Activated CD8-positive, alpha-beta memory T cell treated with anti-CD3 and anti-CD28 coated beads for 36 hours (primary cell): ENCODE data around the gene FGFR3. TPM values are rescaled to one million over a fixed set of nuclear protein-coding genes. Genes with fewer than 3 reads are reported as not detected.

Source experiments
- CTCF ChIA-PET: fragments of 350-600 bp; sonication (Branson Sonifier 250); formaldehyde crosslinking; loops from one replicate; lab custom pipeline; 2021; ENCODE audit warnings: antibody characterized with exemption; lab: Charles Lee
- POLR2A ChIA-PET: fragments of 350-600 bp; sonication (Branson Sonifier 250); formaldehyde crosslinking; loops from one replicate; lab custom pipeline; 2021; ENCODE audit warnings: antibody characterized with exemption; lab: Charles Lee
- total RNA-seq, 2 experiments: library from RNA; stranded (reverse); gene quantifications; one replicate each; pipeline ENCODE4 v1.2.3, GENCODE V29; 2021

FGFR3 gene
- total RNA-seq, 2 experiments from 2014 or later, result 0.08 TPM; not detected in 1

DNA sequence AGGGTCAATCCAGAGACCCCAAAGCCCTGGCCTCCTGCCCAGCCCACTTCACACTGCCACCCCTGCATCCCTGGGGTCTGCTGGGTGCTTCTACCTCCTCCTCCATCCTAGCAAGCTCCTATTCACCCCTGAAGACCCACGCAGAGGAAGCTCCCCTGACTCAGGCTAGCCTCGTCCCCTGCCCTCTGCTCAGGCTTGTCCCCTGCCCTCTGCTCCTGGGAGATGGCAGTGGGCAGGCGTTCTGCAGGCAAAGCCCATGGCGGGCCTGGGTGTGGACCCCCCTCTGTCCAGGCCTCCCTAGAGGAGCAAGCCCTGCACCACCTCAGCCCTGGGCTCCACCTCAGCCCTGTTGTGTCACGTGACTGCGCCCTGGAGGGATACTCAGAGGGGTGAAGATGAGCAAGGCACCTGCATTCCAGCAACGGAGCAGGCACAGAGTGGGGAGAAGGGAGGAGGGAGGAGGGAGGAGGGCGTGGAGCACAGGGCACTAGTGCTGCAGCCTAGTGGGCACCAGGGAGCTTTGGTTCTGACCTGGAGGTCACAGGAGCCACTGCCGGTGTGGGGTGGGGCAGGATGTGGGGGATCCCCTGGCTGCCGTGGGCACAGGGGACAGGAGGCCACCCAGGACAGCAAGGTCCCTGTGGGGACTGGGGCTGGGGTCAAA lies 27.6 kb upstream of the FGFR3 start:
- ChIA-PET CTCF (interaction anchor here (2.0 kb wide), 1 partner anchor 44 kb away, joined by 5 read pairs; no protein-coding TSS in a partner anchor), POLR2A (no interaction called here)

DNA sequence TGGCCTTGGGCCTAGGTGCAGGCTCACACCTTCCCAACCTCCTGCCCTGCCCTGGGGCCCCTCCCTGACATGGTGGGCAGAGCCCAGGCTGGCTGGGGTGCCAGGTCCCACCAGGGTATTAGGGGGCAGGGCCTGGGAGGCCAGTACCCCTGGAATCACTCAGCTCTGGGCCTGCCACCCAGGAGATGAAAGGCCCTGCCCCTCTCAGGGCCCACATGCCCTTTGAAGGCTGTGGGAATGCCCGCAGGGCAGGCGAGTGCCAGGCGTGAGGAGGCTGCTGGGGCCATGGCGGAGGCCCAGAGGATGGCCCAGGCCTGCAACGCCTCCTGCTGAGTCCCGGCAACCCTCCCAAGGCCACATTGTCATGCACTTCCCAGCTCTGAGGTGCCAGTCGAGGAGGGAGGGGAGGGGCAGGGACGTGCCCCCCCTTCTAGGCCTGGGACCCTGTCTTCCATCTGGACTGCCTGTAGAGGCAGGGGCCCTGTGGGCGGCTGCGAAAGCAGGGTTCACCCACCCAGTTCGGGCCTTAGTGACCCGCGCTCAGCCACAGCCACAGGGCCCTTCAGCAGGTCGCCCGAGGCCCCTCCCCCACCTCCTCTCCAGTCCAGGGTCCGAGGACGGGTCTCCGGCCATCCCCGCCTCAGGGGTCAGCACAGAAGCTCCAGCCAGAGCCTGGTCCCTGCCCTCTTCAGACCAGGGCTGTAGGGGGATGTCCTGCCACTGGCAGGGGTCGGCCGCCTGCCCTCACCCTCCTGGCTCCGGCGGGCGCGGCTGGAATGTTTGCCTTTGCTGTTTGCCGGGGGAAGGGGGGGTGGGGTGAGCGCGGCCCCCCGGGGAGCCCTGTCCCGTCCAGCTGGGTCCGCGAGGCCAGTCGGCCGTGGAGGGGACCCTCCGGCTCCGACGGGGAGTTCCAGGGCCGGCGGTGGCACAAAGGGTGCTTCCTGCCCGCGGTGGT lies 26.7 kb upstream of the FGFR3 start:
- CTCF ChIA-PET, result interaction anchor here (2.0 kb wide), 1 partner anchor 43 kb away, joined by 5 read pairs; no protein-coding TSS in a partner anchor
- POLR2A ChIA-PET, result no interaction called here

GRCh38 chr4:1767061-1767769 lies 25.9 kb upstream of the FGFR3 start:
- CTCF ChIA-PET, result interaction anchor here (1.2 to 2.0 kb wide), 2 partner anchors 42 kb away, joined by 4 to 5 read pairs; no protein-coding TSS in a partner anchor
- POLR2A ChIA-PET, result interaction anchor here (0.6 kb wide), 1 partner anchor 48 kb away, joined by 3 read pairs; no protein-coding TSS in a partner anchor

GRCh38 chr4:1767770-1768366 lies 25.2 kb upstream of the FGFR3 start:
- ChIA-PET POLR2A (interaction anchor here (0.6 to 0.7 kb wide), 3 partner anchors 21 to 142 kb away, joined by 3 read pairs; no protein-coding TSS in a partner anchor), CTCF (interaction anchor here (1.2 kb wide), 1 partner anchor 41 kb away, joined by 4 read pairs; no protein-coding TSS in a partner anchor)

- POLR2A ChIA-PET, result interaction anchor here (0.6 to 0.7 kb wide), 2 partner anchors 22 to 141 kb away, joined by 3 read pairs; no protein-coding TSS in a partner anchor
These were observed 24.6 kb upstream of the FGFR3 start for GRCh38 chr4:1768367-1769034.

DNA sequence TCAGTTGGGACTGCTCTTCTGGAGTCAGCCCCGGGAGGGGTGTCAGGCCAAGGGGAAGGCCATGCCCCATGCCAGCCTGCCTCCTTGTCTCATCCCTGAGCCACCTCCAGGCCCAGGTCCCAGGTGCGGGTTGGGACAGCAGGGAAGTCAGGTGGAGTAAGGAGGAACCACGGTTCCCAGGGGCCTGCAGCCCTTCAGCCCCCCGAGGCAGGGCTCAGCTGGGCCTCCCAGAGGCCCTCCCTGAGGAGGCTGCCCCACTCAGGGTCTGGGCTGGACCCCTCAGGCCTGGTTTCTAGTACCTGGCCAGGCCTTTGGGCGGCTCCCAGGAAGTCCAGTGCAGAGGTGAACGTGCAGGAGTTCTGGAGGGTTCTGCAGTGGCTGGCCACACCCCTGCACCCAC lies 23.4 kb upstream of the FGFR3 start:
- POLR2A ChIA-PET, result no interaction called here
- CTCF ChIA-PET, result no interaction called here

More at GRCh38 chr4:1768367-1769034, 24.6 kb upstream of the FGFR3 start:
- CTCF ChIA-PET, result interaction anchor here (1.2 kb wide), 1 partner anchor 40 kb away, joined by 4 read pairs; no protein-coding TSS in a partner anchor

DNA sequence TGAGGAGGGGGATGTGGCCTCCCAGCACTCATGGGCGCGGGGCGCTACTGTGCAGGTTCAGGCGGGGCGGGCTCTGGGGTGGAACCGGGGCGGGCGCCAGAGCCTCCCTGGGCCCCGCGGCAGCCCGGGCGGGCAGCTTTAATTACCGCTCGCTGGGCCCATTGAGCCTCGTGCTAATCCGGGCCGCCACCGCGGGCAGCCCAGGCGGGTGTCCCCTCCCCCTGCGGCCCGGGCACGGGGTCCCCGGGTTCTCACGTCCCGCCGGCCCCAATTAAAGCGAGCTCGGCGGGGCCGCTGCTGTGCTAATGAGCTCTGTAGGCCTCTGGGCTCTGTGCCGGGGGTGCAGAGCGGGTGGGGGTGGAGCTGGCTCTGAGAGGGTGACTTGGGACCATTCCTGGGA lies 22.8 kb upstream of the FGFR3 start:
- CTCF ChIA-PET, result no interaction called here
- POLR2A ChIA-PET, result no interaction called here

DNA sequence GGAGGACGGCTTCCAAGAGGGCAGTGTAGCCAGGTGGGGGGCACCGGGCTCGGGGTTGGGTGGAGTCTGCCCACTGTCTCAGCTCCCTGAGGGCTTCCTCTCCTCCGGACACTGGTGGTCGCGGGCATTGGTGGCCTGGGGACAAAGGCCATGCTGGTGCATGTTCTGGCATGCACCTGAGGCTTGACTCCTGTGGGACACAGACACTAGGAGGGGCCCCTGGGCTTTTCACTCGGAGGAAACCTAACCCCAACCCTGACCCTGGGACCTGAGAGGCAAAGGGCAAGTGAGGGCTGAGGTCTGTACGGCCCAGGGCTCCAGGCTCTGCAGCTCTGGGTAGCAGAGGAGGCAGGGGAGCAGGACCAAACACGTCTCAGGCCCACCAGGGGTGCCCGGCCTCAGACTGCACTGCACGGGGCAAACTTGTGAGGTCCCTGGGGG lies 22.3 kb upstream of the FGFR3 start:
- ChIA-PET POLR2A (no interaction called here), CTCF (no interaction called here)

DNA sequence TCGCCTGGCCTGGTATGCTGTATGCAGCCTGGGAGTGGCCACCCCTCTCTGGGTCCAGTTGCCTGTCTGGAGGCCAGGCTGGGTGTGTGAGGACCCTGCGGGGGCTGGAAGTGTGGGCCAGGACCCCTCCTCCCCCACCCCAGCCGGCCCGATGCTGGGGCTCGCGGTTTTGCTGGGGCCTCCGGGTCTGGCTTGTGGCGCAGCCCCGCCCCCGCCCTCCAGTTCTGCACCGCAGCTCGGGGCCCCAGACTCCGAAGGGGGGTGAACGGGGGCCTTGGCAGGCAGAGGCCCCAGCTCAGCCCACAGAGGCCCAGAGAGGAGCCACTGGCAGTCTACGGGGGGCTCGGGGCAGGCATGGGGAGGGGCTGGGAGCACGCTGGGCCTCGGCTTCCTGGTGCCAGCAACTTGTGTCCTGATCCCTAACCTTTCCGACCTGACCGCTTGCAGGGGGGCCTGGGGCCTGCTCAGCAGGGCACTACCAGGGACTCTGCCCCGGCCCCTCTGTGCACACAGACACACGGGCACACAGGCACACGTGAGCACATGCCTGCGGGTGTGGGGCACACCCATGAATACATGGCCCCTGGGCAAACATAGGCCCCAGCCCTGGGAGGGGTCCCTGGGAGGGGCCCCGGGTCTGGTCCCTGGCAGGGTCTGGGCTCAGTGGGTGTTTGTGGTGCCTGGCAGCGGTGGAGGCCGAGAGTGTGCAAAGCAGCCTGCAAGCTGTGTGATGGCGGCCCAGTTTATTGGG lies 21.4 kb upstream of the FGFR3 start:
- ChIA-PET CTCF (interaction anchor here (0.7 kb wide), 1 partner anchor 45 kb away, joined by 3 read pairs; no protein-coding TSS in a partner anchor), POLR2A (no interaction called here)

GRCh38 chr4:1772853-1773538 lies 20.1 kb upstream of the FGFR3 start:
- POLR2A ChIA-PET, result interaction anchor here (0.6 kb wide), 1 partner anchor 98 kb away, joined by 3 read pairs; the partner anchor contains the start of gene NSD2
- CTCF ChIA-PET, result no interaction called here

DNA sequence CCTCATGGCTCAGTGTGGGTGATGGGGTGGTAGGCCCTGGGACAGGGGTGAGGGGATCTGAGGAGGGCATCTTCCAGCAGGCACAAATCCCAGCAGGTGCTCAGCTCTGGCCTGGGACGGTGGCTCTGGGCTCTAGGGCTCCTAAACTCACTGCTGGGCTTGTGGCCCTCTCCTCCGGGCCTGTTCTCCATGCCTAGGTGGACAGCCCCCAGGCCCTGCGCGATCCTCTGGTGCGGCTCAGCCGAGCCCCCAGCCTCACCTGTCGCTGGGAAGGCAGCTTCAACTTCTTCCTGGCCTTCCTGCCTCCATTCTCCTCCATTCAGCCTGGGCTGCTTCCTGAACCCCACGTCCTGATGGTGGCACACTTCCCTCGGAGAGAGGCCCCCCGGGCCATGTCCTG lies 19.3 kb upstream of the FGFR3 start:
- ChIA-PET POLR2A (interaction anchor here (0.6 kb wide), 1 partner anchor 97 kb away, joined by 3 read pairs; the partner anchor contains the start of gene NSD2), CTCF (no interaction called here)

DNA sequence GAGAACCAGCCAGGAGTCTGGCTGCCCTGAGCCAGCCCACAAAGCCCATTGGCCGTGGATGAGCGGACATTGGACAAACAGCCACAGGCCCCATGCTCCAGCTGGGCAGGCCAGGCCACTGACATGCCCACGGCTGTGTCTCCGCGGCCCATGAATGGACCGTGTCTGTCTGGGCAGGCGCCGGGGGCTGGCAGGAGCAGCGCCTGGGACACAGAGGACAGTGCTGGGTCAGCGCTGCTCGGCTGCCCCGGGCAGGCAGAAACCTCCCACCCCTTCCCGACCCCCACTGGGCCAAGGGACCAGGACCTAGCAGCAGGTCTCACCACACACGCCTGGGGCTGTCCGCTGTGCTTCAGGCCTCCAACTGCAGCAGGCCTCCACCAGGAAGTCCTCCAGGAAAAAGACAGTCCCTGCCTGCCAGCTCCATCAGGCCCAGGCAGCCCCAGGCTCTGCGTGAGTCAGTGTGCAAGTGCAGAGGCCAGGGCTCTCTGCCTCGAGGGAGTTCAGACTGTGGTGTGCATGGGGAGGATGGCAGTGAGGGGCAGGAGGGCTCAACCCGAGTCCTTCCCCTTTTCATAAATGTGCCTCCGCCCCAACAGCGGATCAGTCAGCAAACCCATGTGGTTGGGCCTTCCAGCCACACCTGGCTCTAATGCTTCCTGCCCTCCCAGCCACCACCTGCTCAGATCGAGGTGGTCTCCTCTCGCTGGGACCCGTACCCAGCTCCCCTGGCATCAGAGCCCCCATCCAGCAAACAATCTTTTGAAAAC lies 17.2 kb upstream of the FGFR3 start:
- ChIA-PET CTCF (no interaction called here), POLR2A (no interaction called here)

- ChIA-PET CTCF (interaction anchor here (0.9 kb wide), 1 partner anchor 28 kb away, joined by 4 read pairs; no protein-coding TSS in a partner anchor), POLR2A (no interaction called here)
These were observed 16.5 kb upstream of the FGFR3 start for GRCh38 chr4:1776521-1777161.

DNA sequence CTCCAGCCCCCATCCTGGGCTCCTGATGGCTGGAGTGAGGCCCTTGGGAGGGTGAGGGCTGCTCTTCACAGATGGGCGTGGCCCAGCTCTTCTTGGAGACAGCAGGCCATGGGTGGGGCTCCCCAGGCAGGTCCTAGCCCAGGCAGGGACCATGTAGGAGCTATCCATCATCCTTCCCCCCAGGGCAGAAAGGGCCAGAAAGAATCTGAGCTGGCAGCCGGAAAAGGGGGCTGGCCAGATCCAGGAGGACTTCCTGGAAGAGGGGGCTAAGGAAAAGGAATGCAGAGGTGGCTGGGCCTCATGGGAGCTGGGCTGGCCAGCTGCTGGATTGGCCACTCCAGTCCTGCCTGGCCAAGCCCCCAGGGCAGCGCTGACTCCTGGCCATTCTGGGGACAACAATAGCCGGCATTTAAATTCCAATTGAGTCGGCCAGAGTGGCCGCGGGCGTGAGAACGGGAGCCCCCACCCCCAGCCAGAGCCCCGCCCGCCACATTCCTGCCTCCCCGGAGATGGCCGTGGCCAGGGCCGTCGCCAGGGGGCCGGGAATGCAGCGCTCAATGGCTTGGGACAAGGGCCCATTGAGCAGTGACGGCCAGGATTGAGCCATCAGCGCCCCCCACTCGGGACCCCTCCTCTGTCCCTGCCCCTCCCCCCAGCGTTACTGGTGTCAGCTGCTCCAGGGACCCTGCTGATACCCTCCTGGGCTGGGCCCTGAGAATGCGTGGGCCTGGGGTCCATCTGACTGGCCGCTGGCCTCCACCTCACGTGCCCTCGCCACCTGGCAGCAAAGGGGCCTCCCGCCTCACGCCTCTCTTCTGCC lies 15.1 kb upstream of the FGFR3 start:
- POLR2A ChIA-PET, result no interaction called here
- CTCF ChIA-PET, result interaction anchor here (0.9 kb wide), 1 partner anchor 30 kb away, joined by 4 read pairs; no protein-coding TSS in a partner anchor
